ENCODE results near the gene MED15. TPM values are rescaled to one million over a fixed set of nuclear protein-coding genes. Genes with fewer than 3 reads are reported as not detected.

The MED15 gene
- total and polyA plus RNA-seq, 10 of the 15 experiments (the other 5 are each of a cell fraction or from before 2014, with no cell fraction given): 1.4 to 75.2 (median 26.9) TPM

DNA sequence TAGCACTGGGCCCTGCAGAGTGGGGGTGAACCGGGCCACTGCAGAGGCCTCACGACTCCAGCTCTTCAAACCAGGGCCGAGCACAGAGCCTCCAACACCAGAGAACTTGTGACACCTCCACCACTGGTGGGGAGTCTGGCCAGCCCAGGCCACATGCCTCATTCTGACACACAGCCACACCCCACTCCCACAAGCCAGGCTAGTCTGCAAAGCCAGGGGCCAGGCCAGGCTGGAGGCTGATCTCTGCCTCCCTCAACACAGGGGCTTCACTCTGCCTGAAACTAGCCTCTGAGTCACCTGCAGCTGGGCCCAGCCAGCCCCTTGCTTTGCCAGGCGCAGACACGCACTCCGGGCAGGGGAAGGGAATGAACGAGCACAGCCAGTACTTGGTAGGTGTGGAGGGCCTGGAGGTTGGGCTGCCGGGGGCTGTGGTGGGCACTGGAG lies 102.9 kb downstream of the MED15 start:
- ChIA-PET CTCF (interaction anchor here (0.8 kb wide), 1 partner anchor 10 kb away, joined by 3 read pairs; no protein-coding TSS in a partner anchor), RAD21 (ENCODE audit: unreplicated experiment) (no interaction called here), SMC1A (ENCODE audit: uncharacterized antibody, unreplicated experiment) (no interaction called here), POLR2A (no interaction called here)
- H3K9ac ChIP-seq (ENCODE audit: control insufficient read depth, insufficient read depth, low read length): no peak overlapping the region
- FAIRE-seq (no peak), DNase-seq (ENCODE audit: low read depth, low spot score) (no peak), ATAC-seq (no peak)
- no peak overlapping the region for H3K27ac ChIP-seq (ENCODE audit: control insufficient read depth, insufficient read depth)
- intact Hi-C loops (cut with micrococcal nuclease; ENCODE audit: unreplicated experiment) (no loop called here), in situ Hi-C loops (cut with MboI) (no loop called here)
- no peaks in the 10 kb centered on the region for H3K79me2 ChIP-seq (ENCODE audit: control insufficient read depth, insufficient read depth, low read length)
- H3K9me3 ChIP-seq (replicated peaks; ENCODE audit: control insufficient read depth, insufficient read depth, low read length): no peaks in the 10 kb centered on the region
- WGBS (ENCODE audit: insufficient coverage, insufficient replicate concordance, low lambda C conversion rate, missing lambda C conversion rate): 75% methylated on average over 8 of the region's 8 CpGs
- H3K4me3 ChIP-seq: no peak overlapping the region
- no peak overlapping the region for H2AFZ ChIP-seq (ENCODE audit: control insufficient read depth, low read depth, low read length)
- no peaks in the 10 kb centered on the region for H4K20me1 ChIP-seq (ENCODE audit: control insufficient read depth, insufficient read depth)
- no TSS peak for BruUV-seq (replicated peaks)
- no peak overlapping the region for H3K4me2 ChIP-seq (ENCODE audit: control insufficient read depth, insufficient read depth)
- TF ChIP-seq WRNIP1 (IDR thresholded peaks at IDR 0.05; ENCODE audit: borderline replicate concordance, low read depth, low read length) (no peak), PAX5 (IDR thresholded peaks at IDR 0.05; ENCODE audit: borderline replicate concordance, low read depth, low read length) (no peak), SUZ12 (IDR thresholded peaks at IDR 0.05; ENCODE audit: unreplicated experiment) (no peak), MXI1 (IDR thresholded peaks at IDR 0.05; ENCODE audit: low read depth, low read length) (no peak)
- no peaks in the 10 kb centered on the region for H3K27me3 ChIP-seq (replicated peaks in 1 of 2; ENCODE audit: control insufficient read depth in 2 of 2, insufficient read depth in 2 of 2, low read length in 1 of 2)
- H3K36me3 ChIP-seq (ENCODE audit: control insufficient read depth in 2 of 2, insufficient read depth in 2 of 2, low read length in 1 of 2): no peaks in the 10 kb centered on the region
- peaks cover 18% of the 10 kb centered on the region for H3K4me1 ChIP-seq (ENCODE audit: control insufficient read depth, insufficient read depth, low read length)

DNA sequence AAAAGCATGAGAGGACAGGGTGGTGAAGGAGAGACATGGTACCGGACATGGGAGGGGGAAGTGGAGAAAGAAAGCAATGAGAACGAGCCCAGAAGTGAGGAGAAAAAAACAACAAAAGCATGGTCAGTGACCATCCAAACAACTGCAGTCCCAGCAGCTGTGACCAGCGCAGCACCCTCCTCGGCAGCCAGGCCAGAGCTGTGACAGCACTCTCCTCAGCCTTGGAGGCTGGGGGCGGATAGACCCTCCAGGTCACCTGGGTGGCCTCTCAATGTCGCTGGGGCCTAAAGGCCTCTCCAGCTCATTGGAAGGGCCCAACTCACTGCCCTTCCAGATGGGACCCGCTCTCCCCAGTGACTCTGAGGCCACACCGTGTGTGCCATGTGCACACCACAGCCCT lies 103.3 kb downstream of the MED15 start:
- Histone ChIP-seq H3K79me2 (ENCODE audit: control insufficient read depth, insufficient read depth, low read length) (no peaks in the 10 kb centered on the region), H3K4me3 (no peak overlapping the region), H3K27me3 (replicated peaks in 1 of 2; ENCODE audit: control insufficient read depth in 2 of 2, insufficient read depth in 2 of 2, low read length in 1 of 2) (no peaks in the 10 kb centered on the region), H3K27ac (ENCODE audit: control insufficient read depth, insufficient read depth) (no peak overlapping the region), H3K9ac (ENCODE audit: control insufficient read depth, insufficient read depth, low read length) (no peak overlapping the region), H3K4me2 (ENCODE audit: control insufficient read depth, insufficient read depth) (no peak overlapping the region), H3K9me3 (replicated peaks; ENCODE audit: control insufficient read depth, insufficient read depth, low read length) (no peaks in the 10 kb centered on the region), H2AFZ (ENCODE audit: control insufficient read depth, low read depth, low read length) (no peak overlapping the region), H3K36me3 (ENCODE audit: control insufficient read depth in 2 of 2, insufficient read depth in 2 of 2, low read length in 1 of 2) (no peaks in the 10 kb centered on the region), H3K4me1 (ENCODE audit: control insufficient read depth, insufficient read depth, low read length) (peaks cover 18% of the 10 kb centered on the region), H4K20me1 (ENCODE audit: control insufficient read depth, insufficient read depth) (no peaks in the 10 kb centered on the region)
- DNase-seq (ENCODE audit: low read depth, low spot score) (no peak), FAIRE-seq (no peak), ATAC-seq (no peak)
- no TSS peak for BruUV-seq (replicated peaks)
- in situ Hi-C loops (cut with MboI) (no loop called here), intact Hi-C loops (cut with micrococcal nuclease; ENCODE audit: unreplicated experiment) (no loop called here)
- TF ChIP-seq CREB1 (IDR thresholded peaks at IDR 0.05; ENCODE audit: low read depth) (no peak), SP1 (IDR thresholded peaks at IDR 0.05; ENCODE audit: low read depth, low read length) (no peak), MTA3 (IDR thresholded peaks at IDR 0.05; ENCODE audit: borderline replicate concordance, low read length) (no peak)
- RAD21 ChIA-PET (ENCODE audit: unreplicated experiment): no interaction called here
- SMC1A ChIA-PET (ENCODE audit: uncharacterized antibody, unreplicated experiment): no interaction called here
- CTCF ChIA-PET: no interaction called here
- 63% methylated on average over 8 of the region's 8 CpGs for WGBS (ENCODE audit: insufficient coverage, insufficient replicate concordance, low lambda C conversion rate, missing lambda C conversion rate)
- POLR2A ChIA-PET: no interaction called here

All from GM12878 (cell line).